Neural progenitor cell (in vitro differentiated cells): ENCODE measurements around the gene TNFRSF18. TPM values are rescaled to one million over a fixed set of nuclear protein-coding genes. Genes with fewer than 3 reads are reported as not detected.
A peak's percentile ranks its signal among the peaks of the same experiment; 100 is the strongest.

Experiments
- DNase-seq: peaks from one replicate; pipeline ENCODE4 v3.0.0-alpha.2; 2016; ENCODE audit warnings: low spot score
- H2AFZ ChIP-seq: fragments of 200-600 bp; sonication (generic); replicated peaks from 2 replicates; pipeline ENCODE4 v1.6.1; 2016; ENCODE audit warnings: antibody characterized with exemption
- H3F3A ChIP-seq: fragments of 200-600 bp; sonication (generic); 2 replicates; pipeline ENCODE4 v1.6.1; 2016; ENCODE audit warnings: antibody characterized with exemption, low read depth
- H3K27ac ChIP-seq: fragments of 200-600 bp; sonication (generic); 2 replicates; pipeline ENCODE4 v1.5.1; 2016; ENCODE audit warnings: mild to moderate bottlenecking
- H3K27me3 ChIP-seq: fragments of 200-600 bp; sonication (generic); 2 replicates; pipeline ENCODE4 v1.6.1; 2016; ENCODE audit warnings: mild to moderate bottlenecking, moderate library complexity
- H3K36me3 ChIP-seq: fragments of 200-600 bp; sonication (generic); 2 replicates; pipeline ENCODE4 v1.5.1; 2016
- H3K4me1 ChIP-seq: fragments of 200-600 bp; sonication (generic); 2 replicates; pipeline ENCODE4 v1.6.1; 2016; ENCODE audit warnings: mixed run types
- H3K4me2 ChIP-seq: fragments of 200-600 bp; sonication (generic); 2 replicates; pipeline ENCODE4 v1.6.1; 2016
- H3K4me3 ChIP-seq: fragments of 200-600 bp; sonication (generic); 2 replicates; pipeline ENCODE4 v1.5.1; 2016
- H3K79me2 ChIP-seq: fragments of 200-600 bp; sonication (generic); 2 replicates; pipeline ENCODE4 v1.6.1; 2016; ENCODE audit warnings: low read depth
- H3K9ac ChIP-seq: fragments of 200-600 bp; sonication (generic); 2 replicates; pipeline ENCODE4 v1.6.1; 2016
- H3K9me3 ChIP-seq: fragments of 200-600 bp; sonication (generic); 2 replicates; pipeline ENCODE4 v1.5.1; 2016; ENCODE audit warnings: low read depth
- H4K20me1 ChIP-seq: fragments of 200-600 bp; sonication (generic); 2 replicates; pipeline ENCODE4 v1.6.1; 2016; ENCODE audit warnings: low read depth
- H3K27ac Mint-ChIP-seq: 3 replicates; pipeline ENCODE4 v1.8.0; 2021; ENCODE audit warnings: mixed read lengths
- H3K27me3 Mint-ChIP-seq: 2 replicates; pipeline ENCODE4 v1.8.0; 2022; ENCODE audit warnings: low read depth, mild to moderate bottlenecking, inconsistent platforms, moderate library complexity, mixed read lengths; ENCODE audit not compliant: insufficient read depth
- H3K36me3 Mint-ChIP-seq: 3 replicates; pipeline ENCODE4 v1.8.0; 2021; ENCODE audit warnings: mixed read lengths
- H3K4me1 Mint-ChIP-seq: 3 replicates; pipeline ENCODE4 v1.8.0; 2021; ENCODE audit warnings: mixed read lengths
- H3K4me3 Mint-ChIP-seq: 3 replicates; pipeline ENCODE4 v1.8.0; 2021; ENCODE audit warnings: mild to moderate bottlenecking, moderate library complexity, mixed read lengths
- H3K9me3 Mint-ChIP-seq: 3 replicates; pipeline ENCODE4 v1.8.0; 2020; ENCODE audit warnings: mixed read lengths
- CTCF ChIP-seq: fragments of 200-600 bp; sonication (generic); IDR thresholded peaks from 2 replicates; pipeline ENCODE4 v1.5.1; 2017; ENCODE audit warnings: antibody characterized with exemption, mild to moderate bottlenecking
- EZH2 ChIP-seq: fragments of 200-600 bp; sonication (generic); IDR thresholded peaks from 2 replicates; pipeline ENCODE4 v1.6.1; 2017; ENCODE audit warnings: antibody characterized with exemption, mild to moderate bottlenecking, moderate library complexity
- EZH2phosphoT487 ChIP-seq: fragments of 200-600 bp; sonication (generic); IDR thresholded peaks from 2 replicates; pipeline ENCODE4 v1.6.1; 2017; ENCODE audit warnings: antibody characterized with exemption
- total RNA-seq: library from RNA; depleted of rRNA; stranded (reverse); fragments of >200 nt; gene quantifications from 2 replicates; pipeline ENCODE4 v1.2.3, GENCODE V29; 2015; ENCODE audit warnings: low replicate concordance

TNFRSF18 gene
- total RNA-seq, 1 donor from 2014 or later = not detected

- Histone ChIP-seq H3K36me3 (no peaks in the 10 kb centered on the region), H3K79me2 (no peaks in the 10 kb centered on the region), H2AFZ (no peak overlapping the region), H4K20me1 (no peaks in the 10 kb centered on the region), H3K4me3 (no peak overlapping the region), H3F3A (peaks cover 7% of the 10 kb centered on the region), H3K9ac (no peak overlapping the region), H3K9me3 (no peaks in the 10 kb centered on the region), H3K4me1 (peaks cover 3% of the 10 kb centered on the region), H3K27ac (no peak overlapping the region), H3K4me2 (no peak overlapping the region), H3K27me3 (peaks cover 79% of the 10 kb centered on the region)
- Mint-ChIP-seq H3K27me3 (peaks cover 9% of the 10 kb centered on the region), H3K4me1 (peaks cover 6% of the 10 kb centered on the region), H3K9me3 (no peaks in the 10 kb centered on the region), H3K4me3 (no peak overlapping the region), H3K27ac (no peak overlapping the region), H3K36me3 (no peaks in the 10 kb centered on the region)
- TF ChIP-seq CTCF = no peak
- TF ChIP-seq EZH2phosphoT487 = no peak
- no peak for TF ChIP-seq EZH2
- DNase-seq = no peak
These were observed 2.6 kb downstream of the TNFRSF18 start for GRCh38 chr1:1203561-1204424.

GRCh38 chr1:1202831-1203560 lies 3.4 kb downstream of the TNFRSF18 start:
- Mint-ChIP-seq H3K36me3 (no peaks in the 10 kb centered on the region), H3K27me3 (peaks cover 9% of the 10 kb centered on the region), H3K4me1 (peaks cover 6% of the 10 kb centered on the region), H3K9me3 (no peaks in the 10 kb centered on the region), H3K27ac (no peak overlapping the region), H3K4me3 (no peak overlapping the region)
- TF ChIP-seq EZH2phosphoT487 (no peak), EZH2 (no peak), CTCF (no peak)
- Histone ChIP-seq H3F3A (peaks cover 7% of the 10 kb centered on the region), H3K9ac (no peak overlapping the region), H3K27ac (no peak overlapping the region), H3K27me3 (peaks cover 79% of the 10 kb centered on the region), H3K4me2 (no peak overlapping the region), H3K4me1 (peaks cover 3% of the 10 kb centered on the region), H3K9me3 (no peaks in the 10 kb centered on the region), H2AFZ (no peak overlapping the region), H3K4me3 (no peak overlapping the region), H3K79me2 (no peaks in the 10 kb centered on the region), H3K36me3 (no peaks in the 10 kb centered on the region), H4K20me1 (no peaks in the 10 kb centered on the region)
- DNase-seq = no peak

- H3K9me3 ChIP-seq = no peaks in the 10 kb centered on the region
- peaks cover 4% of the 10 kb centered on the region for H3K27me3 Mint-ChIP-seq
- H3K79me2 ChIP-seq = no peaks in the 10 kb centered on the region
- peaks cover 3% of the 10 kb centered on the region for H3K4me1 ChIP-seq
- no peaks in the 10 kb centered on the region for H4K20me1 ChIP-seq
- no peaks in the 10 kb centered on the region for H3K36me3 Mint-ChIP-seq
- TF ChIP-seq EZH2 (peak; percentile 51), EZH2phosphoT487 (no peak)
- no peak overlapping the region for H3K27ac ChIP-seq
- no peaks in the 10 kb centered on the region for H3K9me3 Mint-ChIP-seq
- peak overlapping the region; percentile 64 for H3K4me3 ChIP-seq
- DNase-seq = peak; percentile 72
- peaks cover 7% of the 10 kb centered on the region for H3F3A ChIP-seq
- no peaks in the 10 kb centered on the region for H3K36me3 ChIP-seq
- H3K9ac ChIP-seq = no peak overlapping the region
- peak overlapping the region; percentile 89 for H3K4me2 ChIP-seq
- no peak overlapping the region for H3K27ac Mint-ChIP-seq
- H3K4me1 Mint-ChIP-seq = peaks cover 6% of the 10 kb centered on the region
- H2AFZ ChIP-seq = peak overlapping the region; percentile 32
- H3K4me3 Mint-ChIP-seq = no peak overlapping the region
- peaks cover 60% of the 10 kb centered on the region for H3K27me3 ChIP-seq
These were observed 5.2 kb downstream of the TNFRSF18 start for GRCh38 chr1:1200876-1201810.
